Neural progenitor cell (in vitro differentiated cells): ENCODE measurements around the gene PSMB2.

Experiments
- CTCF ChIP-seq: fragments of 200-600 bp; sonication (generic); IDR thresholded peaks from 2 replicates; pipeline ENCODE4 v1.5.1; 2017; ENCODE audit warnings: antibody characterized with exemption, mild to moderate bottlenecking
- EZH2 ChIP-seq: fragments of 200-600 bp; sonication (generic); IDR thresholded peaks from 2 replicates; pipeline ENCODE4 v1.6.1; 2017; ENCODE audit warnings: antibody characterized with exemption, mild to moderate bottlenecking, moderate library complexity

GRCh38 chr1:35637401-35637809 is 3.9 kb downstream of the PSMB2 start:
- no peak for TF ChIP-seq CTCF
- no peak for TF ChIP-seq EZH2
